Panc1 (cell line): Measurements from ENCODE around the gene NCOR2. TPM values are rescaled to one million over a fixed set of nuclear protein-coding genes. Genes with fewer than 3 reads are reported as not detected.

Source experiments
- ATAC-seq: fragments of 200-7000 bp; cut with Tn5 transposase; 2 replicates; pipeline ENCODE4 v1.9.1; 2020; ENCODE audit warnings: mild to moderate bottlenecking, moderate library complexity
- BruUV-seq: library from RNA; stranded (reverse); fragments of 400-500 nt; replicated peaks from 2 replicates; lab custom pipeline; 2021; lab: Mats Ljungman, UMichigan
- CTCF ChIA-PET: fragments of 300-600 bp; sonication (Branson Sonifier 250); formaldehyde crosslinking; loops from one replicate; lab custom pipeline; 2022; ENCODE audit warnings: antibody characterized with exemption; lab: Charles Lee
- POLR2A ChIA-PET: fragments of 300-600 bp; sonication (Branson Sonifier 250); formaldehyde crosslinking; loops from one replicate; lab custom pipeline; 2022; ENCODE audit warnings: antibody characterized with exemption; lab: Charles Lee
- DNase-seq: peaks from one replicate; pipeline ENCODE4 v3.0.0-alpha.2; 2010; ENCODE audit warnings: low read depth, low spot score
- H3K27ac ChIP-seq: 2 replicates; pipeline ENCODE4 v1.5.1; 2011; ENCODE audit warnings: mild to moderate bottlenecking, low read length, inconsistent platforms
- H3K27me3 ChIP-seq: fragments of 200-500 bp; sonication (Bioruptor generic); 2 replicates; pipeline ENCODE4 v1.6.0; 2014; ENCODE audit warnings: low read length, inconsistent platforms; ENCODE audit not compliant: control insufficient read depth, insufficient read depth
- H3K36me3 ChIP-seq: fragments of 200-500 bp; sonication (Bioruptor generic); 2 replicates; pipeline ENCODE4 v1.5.1; 2014; ENCODE audit warnings: inconsistent platforms, mild to moderate bottlenecking, low read length, moderate library complexity; ENCODE audit not compliant: control insufficient read depth, insufficient read depth
- H3K4me1 ChIP-seq: 2 replicates; pipeline ENCODE4 v1.5.1; 2011; ENCODE audit warnings: inconsistent platforms, mild to moderate bottlenecking, low read length, moderate library complexity; ENCODE audit not compliant: control insufficient read depth, insufficient read depth
- H3K4me3 ChIP-seq, 2 experiments: 2 replicates each; pipeline ENCODE4 v1.5.1; 2011 to 2012; ENCODE audit warnings: low read depth in 2 of 2, low read length in 2 of 2, mild to moderate bottlenecking in 2 of 2, inconsistent platforms in 1 of 2, moderate library complexity in 1 of 2
- H3K9me3 ChIP-seq: fragments of 200-500 bp; sonication (Bioruptor generic); 2 replicates; pipeline ENCODE4 v1.5.1; 2014; ENCODE audit warnings: low read depth, mild to moderate bottlenecking, inconsistent platforms, low read length, moderate library complexity; ENCODE audit not compliant: control insufficient read depth, insufficient read depth
- POLR2AphosphoS5 ChIP-seq: IDR thresholded peaks from 2 replicates; pipeline ENCODE4 v1.6.1; 2012; ENCODE audit warnings: mild to moderate bottlenecking, low read depth, low read length, moderate library complexity
- REST ChIP-seq, 2 experiments: IDR thresholded peaks; 2 replicates each; pipeline ENCODE4 v1.6.1; 2011 to 2012; ENCODE audit warnings: low read depth in 2 of 2, control low read depth in 1 of 2, low read length in 1 of 2, mild to moderate bottlenecking in 1 of 2, moderate library complexity in 1 of 2; ENCODE audit not compliant: insufficient read depth in 1 of 2
- SIN3A ChIP-seq: IDR thresholded peaks from 2 replicates; pipeline ENCODE4 v1.6.1; 2012; ENCODE audit warnings: low read depth, mild to moderate bottlenecking, low read length, moderate library complexity, borderline replicate concordance; ENCODE audit not compliant: insufficient read depth
- TCF7L2 ChIP-seq: IDR thresholded peaks from 2 replicates; pipeline ENCODE4 v1.6.1; 2011; ENCODE audit warnings: mild to moderate bottlenecking, low read depth, low read length, inconsistent platforms
- in situ Hi-C: cut with HindIII; loops from 2 replicates; pipeline ENCODE4 v1.10.0; 2016; ENCODE audit warnings: low sequenced_read_pairs, low pct_unique_long_range_greater_than_20kb
- intact Hi-C: fragments of 100-400 bp; cut with micrococcal nuclease; formaldehyde crosslinking; loops from one replicate; pipeline ENCODE4 v1.10.0; 2022; ENCODE audit not compliant: unreplicated experiment
- total RNA-seq: library from RNA; stranded (reverse); gene quantifications from one replicate; pipeline ENCODE4 v1.2.1, GENCODE V29; 2021; ENCODE audit not compliant: unreplicated experiment
- TF ChIP-seq, protein P1 (sequence below): fragments of 450-650 bp; IDR thresholded peaks from 2 replicates; pipeline ENCODE4 v1.5.1; 2017; ENCODE audit warnings: mild to moderate bottlenecking

Gene NCOR2
- total RNA-seq, 1 experiment from 2014 or later, result 461 TPM

- CTCF ChIA-PET, result no interaction called here
- no TSS peak for BruUV-seq
- H3K27ac ChIP-seq, result peak overlapping the region; percentile 66; the same call in 1 of the 2 replicates
These were observed 6.7 kb upstream of the NCOR2 start for GRCh38 chr12:124573839-124574786.

GRCh38 chr12:124571556-124571955 lies 4.1 kb upstream of the NCOR2 start:
- CTCF ChIA-PET, result interaction anchor here (0.6 kb wide), 1 partner anchor 178 kb away, joined by 7 read pairs; no protein-coding TSS in a partner anchor
- DNase-seq (no peak), ATAC-seq (no peak)
- no peak for TF ChIP-seq TCF7L2
- TF ChIP-seq REST (IDR thresholded peaks at IDR 0.05; ENCODE audit: insufficient read depth in 1 of 2, low read depth in 2 of 2, low read length in 1 of 2), result no peak
- TF ChIP-seq, protein P1, sequence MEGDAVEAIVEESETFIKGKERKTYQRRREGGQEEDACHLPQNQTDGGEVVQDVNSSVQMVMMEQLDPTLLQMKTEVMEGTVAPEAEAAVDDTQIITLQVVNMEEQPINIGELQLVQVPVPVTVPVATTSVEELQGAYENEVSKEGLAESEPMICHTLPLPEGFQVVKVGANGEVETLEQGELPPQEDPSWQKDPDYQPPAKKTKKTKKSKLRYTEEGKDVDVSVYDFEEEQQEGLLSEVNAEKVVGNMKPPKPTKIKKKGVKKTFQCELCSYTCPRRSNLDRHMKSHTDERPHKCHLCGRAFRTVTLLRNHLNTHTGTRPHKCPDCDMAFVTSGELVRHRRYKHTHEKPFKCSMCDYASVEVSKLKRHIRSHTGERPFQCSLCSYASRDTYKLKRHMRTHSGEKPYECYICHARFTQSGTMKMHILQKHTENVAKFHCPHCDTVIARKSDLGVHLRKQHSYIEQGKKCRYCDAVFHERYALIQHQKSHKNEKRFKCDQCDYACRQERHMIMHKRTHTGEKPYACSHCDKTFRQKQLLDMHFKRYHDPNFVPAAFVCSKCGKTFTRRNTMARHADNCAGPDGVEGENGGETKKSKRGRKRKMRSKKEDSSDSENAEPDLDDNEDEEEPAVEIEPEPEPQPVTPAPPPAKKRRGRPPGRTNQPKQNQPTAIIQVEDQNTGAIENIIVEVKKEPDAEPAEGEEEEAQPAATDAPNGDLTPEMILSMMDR, result no peak
- no peak for TF ChIP-seq POLR2AphosphoS5
- TF ChIP-seq SIN3A, result no peak
- Histone ChIP-seq H3K9me3 (no peaks in the 10 kb centered on the region), H3K4me1 (peaks cover 26% of the 10 kb centered on the region), H3K27me3 (no peaks in the 10 kb centered on the region), H3K36me3 (no peaks in the 10 kb centered on the region; the same call in 1 of the 2 replicates), H3K27ac (no peak overlapping the region), H3K4me3 (no peak overlapping the region)
- POLR2A ChIA-PET, result no interaction called here
- in situ Hi-C loops, result no loop called here
- intact Hi-C loops, result no loop called here
- BruUV-seq, result no TSS peak

More at GRCh38 chr12:124573839-124574786, 6.7 kb upstream of the NCOR2 start:
- H3K9me3 ChIP-seq, result no peaks in the 10 kb centered on the region; the same call in 1 of the 2 replicates
- H3K4me3 ChIP-seq, result no peak overlapping the region
- POLR2A ChIA-PET, result interaction anchor here (0.6 kb wide), 1 partner anchor 59 kb away, joined by 3 read pairs; no protein-coding TSS in a partner anchor
- peaks cover 16% of the 10 kb centered on the region for H3K4me1 ChIP-seq
- DNase-seq (no peak), ATAC-seq (no peak)
- H3K36me3 ChIP-seq, result no peaks in the 10 kb centered on the region
- H3K27me3 ChIP-seq, result no peaks in the 10 kb centered on the region
- in situ Hi-C loops, result no loop called here
- intact Hi-C loops, result no loop called here
- no peak for TF ChIP-seq TCF7L2
- no peak for TF ChIP-seq POLR2AphosphoS5
- no peak for TF ChIP-seq SIN3A
